GM18502 (cell line): ENCODE measurements around the gene TBCK.
"Not testable (repeated sequence)": the region's sequence is repeated elsewhere in the genome, so short reads cannot be mapped to it uniquely, and the experiment has no call there.

Experiments used
- ATAC-seq: cut with Tn5 transposase; IDR thresholded peaks from one replicate; pipeline ENCODE4 v1.9.1; 2021; ENCODE audit warnings: mild to moderate bottlenecking; ENCODE audit not compliant: unreplicated experiment, poor library complexity

TBCK gene

GRCh38 chr4:106140601-106141000, 175.4 kb downstream of the TBCK start:
- no peak for ATAC-seq

- ATAC-seq = no peak
These were observed 179.2 kb downstream of the TBCK start for GRCh38 chr4:106136777-106137331.

- no peak for ATAC-seq
These were observed 184.0 kb downstream of the TBCK start for GRCh38 chr4:106132045-106132444.

DNA sequence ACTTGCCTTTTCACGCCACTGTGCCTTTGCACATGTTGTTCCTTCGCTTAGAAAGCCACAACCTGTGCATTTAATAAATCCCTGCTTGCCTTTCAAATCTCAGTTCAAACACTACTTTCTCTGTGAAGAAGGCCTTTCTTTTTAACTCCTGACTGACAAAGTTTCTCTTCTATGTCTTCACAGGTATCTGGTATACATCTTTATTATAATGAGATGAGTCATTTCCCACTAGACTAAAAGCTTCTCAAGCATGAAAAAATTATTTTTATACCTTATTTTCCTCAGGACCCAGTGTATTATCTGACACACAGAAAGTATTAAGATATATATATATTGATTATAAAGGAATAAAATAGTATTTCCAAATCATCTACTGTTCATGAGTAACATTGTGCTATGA, 189.9 kb downstream of the TBCK start:
- ATAC-seq = no peak

DNA sequence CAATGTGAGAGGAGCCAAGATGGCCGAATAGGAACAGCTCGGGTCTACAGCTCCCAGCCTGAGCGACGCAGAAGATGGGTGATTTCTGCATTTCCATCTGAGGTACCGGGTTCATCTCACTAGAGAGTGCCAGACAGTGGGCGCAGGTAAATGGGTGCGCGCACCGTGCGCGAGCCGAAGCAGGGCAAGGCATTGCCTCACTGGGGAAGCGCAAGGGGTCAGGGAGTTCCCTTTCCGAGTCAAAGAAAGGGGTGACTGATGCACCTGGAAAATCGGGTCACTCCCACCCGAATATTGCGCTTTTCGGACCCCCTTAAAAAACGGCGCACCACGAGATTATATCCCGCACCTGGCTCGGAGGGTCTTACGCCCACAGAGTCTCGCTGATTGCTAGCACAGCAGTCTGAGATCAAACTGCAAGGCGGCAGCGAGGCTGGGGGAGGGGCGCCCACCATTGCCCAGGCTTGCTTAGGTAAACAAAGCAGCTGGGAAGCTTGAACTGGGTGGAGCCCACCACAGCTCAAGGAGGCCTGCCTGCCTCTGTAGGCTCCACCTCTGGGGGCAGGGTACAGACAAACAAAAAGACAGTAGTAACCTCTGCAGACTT, 196.0 kb downstream of the TBCK start:
- ATAC-seq = not testable (repeated sequence)

DNA sequence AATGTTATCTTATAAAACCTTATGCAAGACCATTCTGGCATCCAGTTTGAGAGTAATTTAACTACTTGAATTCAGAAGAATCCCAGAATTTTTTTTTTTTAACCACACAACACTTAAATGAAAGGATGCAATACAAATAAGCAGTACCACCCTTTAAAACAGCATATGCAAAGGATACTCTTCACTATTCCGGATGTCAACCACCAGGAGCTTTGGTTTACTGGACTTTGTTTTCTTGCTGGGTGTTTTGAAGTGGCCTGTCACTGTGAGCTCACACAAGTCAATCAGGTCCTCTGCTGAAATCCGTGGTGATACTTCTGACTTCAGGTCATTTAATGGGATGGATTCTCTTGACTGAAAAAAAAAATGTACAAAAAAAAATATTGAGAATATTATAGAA, 200.0 kb downstream of the TBCK start:
- no peak for ATAC-seq

GRCh38 chr4:106114270-106114669, 201.7 kb downstream of the TBCK start:
- no peak for ATAC-seq

GRCh38 chr4:106111778-106112469, 204.1 kb downstream of the TBCK start:
- not testable (repeated sequence) for ATAC-seq

- ATAC-seq = no peak
These were observed 206.1 kb downstream of the TBCK start for GRCh38 chr4:106109929-106110328.

DNA sequence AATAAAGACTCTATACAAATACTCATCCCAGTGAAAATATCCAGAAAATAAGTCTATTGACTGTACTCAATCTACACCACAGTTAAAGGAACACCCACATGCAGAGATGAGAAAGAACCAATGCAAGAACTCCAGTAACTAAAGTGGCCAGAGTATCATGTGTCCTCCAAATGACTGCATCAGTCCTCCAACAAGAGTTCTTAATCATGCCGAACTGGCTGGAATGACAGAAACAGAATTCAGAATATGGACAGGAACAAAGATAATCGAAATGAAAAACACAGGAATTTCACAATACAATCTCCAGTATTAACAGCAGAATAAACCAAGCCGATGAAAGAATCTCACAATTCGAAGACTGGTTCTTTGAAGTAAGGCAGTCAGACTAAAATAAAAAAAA, 210.3 kb downstream of the TBCK start:
- ATAC-seq = no peak

DNA sequence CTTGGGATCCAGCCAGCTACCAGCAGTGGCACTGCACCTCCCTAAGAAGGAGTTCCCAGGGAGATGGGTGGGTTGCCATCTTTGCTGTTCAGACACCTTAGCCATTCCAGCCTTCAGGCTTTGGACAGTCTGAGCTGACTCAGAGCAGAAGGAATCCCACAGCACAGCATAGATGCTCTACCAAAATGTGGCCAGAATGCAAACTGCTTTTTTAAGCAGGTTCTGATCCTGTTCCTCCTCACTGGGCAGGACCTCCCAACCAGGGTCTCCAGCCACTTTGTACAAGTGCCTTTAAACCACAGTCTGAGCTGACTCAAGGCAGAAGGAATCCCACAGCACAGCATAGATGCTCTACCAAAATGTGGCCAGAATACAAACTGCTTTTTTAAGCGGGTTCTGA, 211.7 kb downstream of the TBCK start:
- no peak for ATAC-seq

GRCh38 chr4:106096454-106096853, 219.6 kb downstream of the TBCK start:
- no peak for ATAC-seq

DNA sequence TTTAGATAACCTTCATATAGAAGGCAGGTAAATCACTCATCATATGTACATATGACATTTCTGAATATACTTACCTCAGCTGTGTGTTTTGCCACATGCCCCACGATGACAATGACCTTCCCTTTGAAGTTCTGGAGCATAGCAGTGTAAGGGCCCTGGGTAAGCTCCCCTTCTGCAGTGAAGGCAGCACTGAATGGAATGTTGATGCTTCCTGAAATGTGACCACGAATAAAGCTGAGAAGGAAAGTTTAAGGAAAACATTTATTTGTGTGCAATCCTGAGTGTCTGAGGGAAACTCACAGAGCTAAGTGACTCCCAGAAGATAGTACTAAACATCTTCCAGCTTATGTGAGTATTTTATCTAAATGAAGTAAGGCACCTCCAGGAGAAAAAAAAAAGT, 220.6 kb downstream of the TBCK start:
- ATAC-seq = no peak

DNA sequence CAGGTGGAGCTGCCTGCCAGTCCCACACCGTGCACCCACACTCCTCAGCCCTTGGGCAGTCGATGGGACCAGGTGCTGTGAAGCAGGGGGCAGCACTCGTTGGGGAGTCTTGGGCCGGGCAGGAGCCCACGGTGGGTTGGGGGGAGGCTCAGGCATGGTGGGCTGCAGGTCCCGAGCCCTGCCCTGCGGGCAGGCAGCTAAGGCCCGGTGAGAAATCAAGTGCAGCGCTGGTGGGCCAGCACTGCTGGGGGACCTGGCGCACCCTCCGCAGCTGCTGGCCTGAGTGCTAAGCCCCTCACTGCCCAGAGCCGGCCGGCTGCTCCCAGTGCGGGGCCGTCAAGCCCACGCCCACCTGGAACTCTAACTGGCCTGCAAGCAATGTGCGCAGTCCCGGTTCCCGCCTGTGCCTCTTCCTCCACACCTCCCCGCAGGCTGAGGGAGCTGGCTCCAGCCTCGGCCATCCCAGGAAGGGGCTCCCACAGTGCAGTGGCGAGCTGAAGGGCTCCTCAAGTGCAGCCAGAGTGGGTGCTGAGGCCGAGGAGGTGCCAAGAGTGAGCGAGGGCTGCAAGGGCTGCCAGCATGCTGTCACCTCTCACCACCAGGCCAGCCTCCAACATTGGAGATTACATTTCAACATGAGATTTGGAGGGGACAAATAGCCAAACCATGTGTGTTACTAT, 223.5 kb downstream of the TBCK start:
- no peak for ATAC-seq

- no peak for ATAC-seq
These were observed 225.2 kb downstream of the TBCK start for GRCh38 chr4:106090826-106091225.

DNA sequence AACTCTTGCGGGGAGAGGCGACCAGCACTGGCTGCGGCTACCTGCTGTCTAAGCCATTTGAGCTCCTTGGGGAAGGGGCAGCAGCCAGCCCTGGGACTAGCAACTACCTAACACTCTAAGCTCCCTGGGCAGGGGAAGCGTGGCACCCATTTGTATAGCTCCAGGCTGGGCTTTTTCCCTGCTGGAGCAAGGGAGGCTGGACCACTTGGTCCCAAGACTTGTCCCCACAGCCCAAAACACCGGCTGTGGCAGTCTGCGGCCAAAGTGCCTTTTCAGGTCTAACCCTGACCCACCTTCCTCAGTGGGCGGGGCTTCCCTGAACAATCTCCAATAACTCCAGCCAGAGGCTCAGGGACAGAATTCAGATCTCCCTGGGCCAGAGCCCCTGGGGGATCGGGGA, 232.9 kb downstream of the TBCK start:
- no peak for ATAC-seq

- no peak for ATAC-seq
These were observed 235.6 kb downstream of the TBCK start for GRCh38 chr4:106080376-106080775.

GRCh38 chr4:106079616-106080015, 236.4 kb downstream of the TBCK start:
- ATAC-seq = no peak

DNA sequence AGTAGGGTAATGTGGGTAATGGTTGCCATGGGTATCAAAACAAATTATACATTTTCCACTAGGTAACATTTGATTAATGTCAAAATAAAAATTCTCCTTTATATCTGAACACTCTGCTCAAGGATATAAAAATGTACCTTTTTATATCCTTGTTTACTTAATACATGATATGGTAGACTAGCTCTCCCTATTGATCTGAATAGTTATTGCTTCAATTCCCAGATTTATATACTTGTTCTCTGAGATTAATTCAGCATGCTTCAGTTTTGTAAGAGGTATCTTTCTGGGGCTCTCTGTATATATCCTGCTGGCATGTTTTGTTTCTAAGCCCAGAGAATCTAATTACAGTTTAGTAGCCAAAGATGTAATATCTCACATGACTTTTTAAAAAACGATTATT, 251.0 kb downstream of the TBCK start:
- ATAC-seq = no peak

GRCh38 chr4:106063009-106063408, 253.0 kb downstream of the TBCK start:
- no peak for ATAC-seq

- no peak for ATAC-seq
These were observed 253.5 kb downstream of the TBCK start for GRCh38 chr4:106062452-106062875.
